HCT116 (cell line): ENCODE measurements around the gene ZDHHC14.

Experiments used
- JUND ChIP-seq: IDR thresholded peaks from 2 replicates; pipeline ENCODE4 v1.6.1; 2012
- POLR2A ChIP-seq: IDR thresholded peaks from 2 replicates; pipeline ENCODE4 v1.7.0; 2011; ENCODE audit warnings: borderline replicate concordance; ENCODE audit not compliant: insufficient read depth, insufficient read length; ENCODE audit errors: extremely low read depth
- POLR2AphosphoS5 ChIP-seq: IDR thresholded peaks from 2 replicates; pipeline ENCODE4 v1.6.1; 2011; ENCODE audit warnings: mild to moderate bottlenecking, low read depth, low read length, moderate library complexity
- TF ChIP-seq, protein P1 (sequence below), 3 experiments: fragments of 200-600 bp in 1 of 3; sonication (generic) in 1 of 3; IDR thresholded peaks in 2 of 3; conservative IDR thresholded peaks in 1 of 3; 2 replicates each; pipeline ENCODE4 v1.5.1; 2012 to 2017; ENCODE audit warnings: low read depth in 2 of 3, low read length in 2 of 3, antibody characterized with exemption in 1 of 3, borderline replicate concordance in 1 of 3, control low read depth in 1 of 3, mild to moderate bottlenecking in 1 of 3, mixed read lengths in 1 of 3, mixed run types in 1 of 3, moderate library complexity in 1 of 3; ENCODE audit not compliant: insufficient read depth in 1 of 3

DNA sequence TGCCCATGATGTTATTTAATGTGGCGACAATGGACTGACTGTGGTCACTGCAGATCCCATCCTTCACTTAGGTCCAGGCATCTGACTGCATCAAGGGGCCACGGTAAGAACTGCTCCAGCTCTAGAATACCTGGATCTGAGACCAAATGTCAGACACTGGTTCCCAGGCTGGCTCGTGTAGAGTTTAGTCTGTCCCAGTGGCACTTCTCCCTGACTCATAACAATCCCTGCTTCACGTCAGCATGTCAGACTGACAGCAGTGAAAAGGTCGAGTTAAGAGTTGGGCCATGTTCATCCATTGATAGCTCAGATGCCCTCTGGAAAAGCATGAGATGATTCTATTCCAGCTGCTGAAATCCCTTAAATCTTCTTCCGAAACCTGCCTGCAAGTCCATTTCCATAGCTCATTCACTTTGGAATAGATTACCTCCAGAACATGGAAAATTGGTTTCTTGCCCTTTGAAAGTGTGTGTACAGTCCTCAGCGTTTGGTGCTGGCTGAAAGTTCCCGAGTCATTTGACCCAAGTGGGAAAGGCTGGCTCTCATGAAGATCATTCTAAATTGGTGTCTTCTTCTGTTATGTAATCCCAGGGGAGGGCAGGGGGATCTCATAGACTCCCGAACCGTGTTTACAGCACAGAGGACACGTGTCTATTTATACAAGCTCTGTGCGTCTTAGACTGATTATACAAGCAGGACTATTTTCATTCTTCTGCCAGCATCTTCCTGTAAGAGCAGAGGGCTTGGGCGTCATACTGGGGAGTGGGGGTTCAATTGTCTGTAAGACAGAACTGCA is 160.8 kb downstream of the ZDHHC14 start:
- TF ChIP-seq, protein P1, sequence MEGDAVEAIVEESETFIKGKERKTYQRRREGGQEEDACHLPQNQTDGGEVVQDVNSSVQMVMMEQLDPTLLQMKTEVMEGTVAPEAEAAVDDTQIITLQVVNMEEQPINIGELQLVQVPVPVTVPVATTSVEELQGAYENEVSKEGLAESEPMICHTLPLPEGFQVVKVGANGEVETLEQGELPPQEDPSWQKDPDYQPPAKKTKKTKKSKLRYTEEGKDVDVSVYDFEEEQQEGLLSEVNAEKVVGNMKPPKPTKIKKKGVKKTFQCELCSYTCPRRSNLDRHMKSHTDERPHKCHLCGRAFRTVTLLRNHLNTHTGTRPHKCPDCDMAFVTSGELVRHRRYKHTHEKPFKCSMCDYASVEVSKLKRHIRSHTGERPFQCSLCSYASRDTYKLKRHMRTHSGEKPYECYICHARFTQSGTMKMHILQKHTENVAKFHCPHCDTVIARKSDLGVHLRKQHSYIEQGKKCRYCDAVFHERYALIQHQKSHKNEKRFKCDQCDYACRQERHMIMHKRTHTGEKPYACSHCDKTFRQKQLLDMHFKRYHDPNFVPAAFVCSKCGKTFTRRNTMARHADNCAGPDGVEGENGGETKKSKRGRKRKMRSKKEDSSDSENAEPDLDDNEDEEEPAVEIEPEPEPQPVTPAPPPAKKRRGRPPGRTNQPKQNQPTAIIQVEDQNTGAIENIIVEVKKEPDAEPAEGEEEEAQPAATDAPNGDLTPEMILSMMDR (IDR thresholded peaks at IDR 0.05 in 2 of 3, conservative IDR thresholded peaks at IDR 0.05 in 1 of 3; ENCODE audit: borderline replicate concordance in 1 of 3, insufficient read depth in 1 of 3, low read depth in 2 of 3, low read length in 2 of 3), result no peak
- TF ChIP-seq JUND (no peak), POLR2AphosphoS5 (no peak), POLR2A (no peak)
